Activated T-cell treated with anti-CD3 and anti-CD28 coated beads, Interleukin-2, amount 50 U/mL, for 72 hours (primary cell): Measurements from ENCODE around the gene KIF20B. TPM values are rescaled to one million over a fixed set of nuclear protein-coding genes. Genes with fewer than 3 reads are reported as not detected.
A peak's percentile ranks its signal among the peaks of the same experiment; 100 is the strongest.

Experiments used
- ATAC-seq, 2 donors: fragments of 150-1000 bp; cut with Tn5 transposase; replicated peaks in 1 of 2; 2 replicates each; pipeline ENCODE4 v1.10.0; 2021; ENCODE audit warnings: moderate library complexity in 2 of 2, mild to moderate bottlenecking in 1 of 2
- DNase-seq, 2 donors: peaks; one replicate each; pipeline ENCODE4 v3.0.0; 2021 to 2022; ENCODE audit warnings: mixed read lengths in 1 of 2
- H3K27ac Mint-ChIP-seq: one replicate; pipeline ENCODE4 v1.8.0; 2022; ENCODE audit warnings: mild to moderate bottlenecking, moderate library complexity, mixed read lengths
- H3K27me3 Mint-ChIP-seq: one replicate; pipeline ENCODE4 v1.8.0; 2022; ENCODE audit warnings: low read depth, mixed read lengths
- H3K36me3 Mint-ChIP-seq, 2 donors: one replicate each; pipeline ENCODE4 v1.8.0; 2022; ENCODE audit warnings: mixed read lengths in 2 of 2, mild to moderate bottlenecking in 1 of 2; ENCODE audit not compliant: insufficient read depth in 2 of 2
- H3K4me1 Mint-ChIP-seq: one replicate; pipeline ENCODE4 v1.8.0; 2022; ENCODE audit warnings: low read depth, mixed read lengths
- H3K4me3 Mint-ChIP-seq, 2 donors: one replicate each; pipeline ENCODE4 v1.8.0; 2022; ENCODE audit warnings: mild to moderate bottlenecking in 2 of 2, mixed read lengths in 2 of 2, moderate library complexity in 2 of 2
- H3K9me3 Mint-ChIP-seq, 2 donors: one replicate each; pipeline ENCODE4 v1.8.0; 2022; ENCODE audit warnings: mixed read lengths in 2 of 2
- total RNA-seq, 2 donors: library from RNA; stranded (reverse); gene quantifications; one replicate each; pipeline ENCODE4 v1.2.3, GENCODE V29; 2022

The KIF20B gene
- total RNA-seq, 2 donors from 2014 or later: 54.0 to 58.4 TPM

DNA sequence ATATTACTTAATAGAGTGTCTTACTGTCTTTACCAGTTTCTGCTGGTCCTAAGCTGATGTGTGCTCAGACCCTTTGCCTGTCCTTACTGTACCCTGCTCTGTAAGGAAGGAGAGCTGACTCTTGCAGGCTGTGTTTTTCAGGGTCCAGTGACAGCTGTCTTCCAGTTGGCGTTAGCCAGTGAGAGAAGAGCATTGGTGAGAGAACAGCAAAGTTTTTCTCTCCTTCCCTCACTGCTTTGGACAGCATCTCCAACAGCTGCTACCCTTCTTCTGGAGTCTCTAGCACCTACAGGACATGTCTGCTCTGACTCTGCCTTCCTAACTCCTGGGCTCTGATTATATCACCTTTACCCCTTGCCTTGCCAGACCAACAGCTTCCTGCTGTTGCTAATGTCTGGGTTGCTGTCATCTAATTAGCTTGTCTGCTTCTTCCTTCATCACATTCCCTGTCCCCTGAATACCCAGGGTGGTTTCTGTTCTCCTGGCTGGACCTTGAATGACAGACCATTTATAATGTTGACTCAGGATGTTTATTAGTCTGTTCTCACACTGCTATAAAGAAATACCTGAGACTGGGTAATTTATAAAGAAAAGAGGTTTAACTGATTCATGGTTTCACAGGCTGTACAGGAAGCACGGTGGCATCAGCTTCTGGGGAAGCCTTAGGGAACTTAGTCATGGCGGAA is 32.9 kb upstream of the KIF20B start:
- Mint-ChIP-seq H3K36me3 (no peaks in the 10 kb centered on the region), H3K9me3 (no peaks in the 10 kb centered on the region), H3K4me1 (peaks cover 5% of the 10 kb centered on the region), H3K27me3 (peaks cover 6% of the 10 kb centered on the region), H3K4me3 (no peak overlapping the region), H3K27ac (no peak overlapping the region)
- no peak for DNase-seq
- ATAC-seq: no peak

DNA sequence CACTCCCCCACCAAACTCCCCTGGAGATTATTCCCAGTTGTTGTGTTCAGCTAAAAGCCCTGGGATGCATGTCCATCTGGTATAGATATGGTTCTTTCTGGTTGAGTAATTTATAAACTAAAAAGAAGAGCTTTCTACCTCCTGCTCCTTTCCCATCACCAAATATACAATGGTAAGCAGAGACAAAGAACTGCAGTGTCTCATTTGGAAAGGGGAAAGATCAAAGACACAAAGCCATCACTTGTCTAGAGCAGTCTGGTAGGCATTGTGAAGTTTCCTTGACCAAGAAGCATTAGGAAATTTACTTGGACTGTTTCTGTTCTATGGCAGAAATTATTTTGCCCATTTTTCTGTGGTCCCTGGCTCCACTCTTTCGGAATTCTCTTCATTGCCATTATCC is 31.4 kb upstream of the KIF20B start:
- H3K36me3 Mint-ChIP-seq: no peaks in the 10 kb centered on the region
- no peaks in the 10 kb centered on the region for H3K9me3 Mint-ChIP-seq
- no peak overlapping the region for H3K4me3 Mint-ChIP-seq
- DNase-seq (no peak), ATAC-seq (no peak)
- H3K27me3 Mint-ChIP-seq: peaks cover 6% of the 10 kb centered on the region
- H3K27ac Mint-ChIP-seq: no peak overlapping the region
- peaks cover 5% of the 10 kb centered on the region for H3K4me1 Mint-ChIP-seq

DNA sequence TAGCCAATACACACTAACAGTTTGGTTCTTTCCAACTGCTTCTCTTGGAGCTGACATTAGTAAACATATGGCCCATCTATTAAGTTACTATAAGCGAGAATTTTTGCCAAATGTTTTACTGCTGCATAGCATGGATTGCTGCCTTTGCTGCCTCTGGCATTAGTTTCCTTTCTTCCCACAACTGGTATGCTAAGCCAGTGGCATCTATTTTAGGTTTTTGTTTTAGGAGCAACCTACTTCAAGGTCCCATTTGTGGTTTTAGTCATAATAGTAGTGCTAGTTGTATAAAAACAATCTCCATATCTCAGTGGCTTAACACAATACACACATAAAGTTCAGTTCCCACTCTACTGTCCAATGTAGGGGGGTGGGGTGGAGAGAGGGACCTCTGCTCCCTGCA is 30.5 kb upstream of the KIF20B start:
- peaks cover 6% of the 10 kb centered on the region for H3K27me3 Mint-ChIP-seq
- DNase-seq: no peak
- H3K4me1 Mint-ChIP-seq: peaks cover 5% of the 10 kb centered on the region

DNA sequence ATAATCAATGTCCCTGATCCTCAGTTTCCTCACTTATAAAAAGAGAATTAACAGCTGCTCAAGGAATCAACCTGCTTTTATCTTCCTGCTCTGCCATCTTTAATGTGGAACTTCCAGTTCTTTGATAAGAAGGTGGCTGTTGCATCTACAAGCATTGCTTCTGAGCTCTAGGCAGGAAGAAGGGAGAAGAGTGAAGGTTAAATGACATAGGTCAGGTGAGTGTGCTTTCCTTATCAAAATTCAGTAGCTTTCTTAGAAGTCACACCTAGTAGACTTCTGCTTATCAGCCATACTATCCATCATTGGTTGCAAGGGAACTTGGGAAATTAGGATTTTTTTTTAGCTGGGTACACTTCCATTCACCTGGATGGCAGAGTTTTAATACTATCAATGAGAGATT is 24.0 kb upstream of the KIF20B start:
- Mint-ChIP-seq H3K27ac (no peak overlapping the region), H3K4me3 (no peak overlapping the region), H3K36me3 (no peaks in the 10 kb centered on the region), H3K27me3 (no peaks in the 10 kb centered on the region), H3K9me3 (no peaks in the 10 kb centered on the region), H3K4me1 (no peaks in the 10 kb centered on the region)
- no peak for DNase-seq
- no peak for ATAC-seq

More for the DNA sequence above, 30.5 kb upstream of the KIF20B start:
- no peak for ATAC-seq
- Mint-ChIP-seq H3K36me3 (no peaks in the 10 kb centered on the region), H3K9me3 (no peaks in the 10 kb centered on the region), H3K27ac (no peak overlapping the region), H3K4me3 (no peak overlapping the region)

DNA sequence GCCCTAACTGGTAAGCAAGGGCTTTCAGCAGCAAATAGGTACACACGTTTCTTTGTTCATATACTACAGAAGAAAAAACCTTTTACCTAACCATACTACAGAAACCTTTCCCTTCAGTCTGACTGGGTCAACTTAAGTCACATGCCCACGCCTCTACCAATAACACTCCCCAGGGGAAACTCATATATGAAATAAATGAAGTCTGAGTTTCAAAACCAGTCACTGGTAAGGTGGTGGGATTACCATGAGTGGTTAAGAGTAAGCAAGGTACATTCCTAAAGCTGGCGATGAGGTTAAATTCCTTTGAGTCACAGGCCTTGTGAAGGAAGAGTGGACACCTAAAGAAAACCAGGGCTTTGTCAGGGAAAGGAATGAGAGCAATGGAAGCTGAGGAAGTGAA is 21.4 kb upstream of the KIF20B start:
- H3K27me3 Mint-ChIP-seq: no peaks in the 10 kb centered on the region
- H3K4me1 Mint-ChIP-seq: no peaks in the 10 kb centered on the region
- no peaks in the 10 kb centered on the region for H3K36me3 Mint-ChIP-seq
- ATAC-seq: peak; percentile 68 to 85
- no peak overlapping the region for H3K27ac Mint-ChIP-seq
- H3K4me3 Mint-ChIP-seq: no peak overlapping the region
- no peak for DNase-seq
- H3K9me3 Mint-ChIP-seq: no peaks in the 10 kb centered on the region

DNA sequence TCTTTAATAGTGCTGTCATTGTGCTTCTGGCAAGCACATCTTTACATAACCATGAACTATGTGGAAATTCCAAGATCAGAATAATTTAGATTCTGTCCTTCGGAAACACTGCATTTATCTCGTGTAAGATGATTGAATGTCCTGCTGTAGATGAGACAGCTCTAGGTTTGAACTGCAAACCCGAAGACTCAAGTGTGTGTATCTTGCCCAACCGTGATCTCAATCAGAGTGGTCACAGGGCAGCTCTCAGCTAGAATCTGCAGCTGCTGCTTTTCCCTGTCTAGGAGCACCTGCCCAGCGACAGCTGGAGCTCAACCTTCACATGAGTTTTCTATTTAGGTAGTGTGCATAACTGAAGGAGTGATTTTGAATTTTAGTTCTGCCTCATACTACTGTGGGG is 17.5 kb upstream of the KIF20B start:
- H3K27me3 Mint-ChIP-seq: peaks cover 7% of the 10 kb centered on the region
- no peaks in the 10 kb centered on the region for H3K9me3 Mint-ChIP-seq
- ATAC-seq (no peak), DNase-seq (no peak)
- H3K27ac Mint-ChIP-seq: no peak overlapping the region
- H3K36me3 Mint-ChIP-seq: no peaks in the 10 kb centered on the region
- H3K4me3 Mint-ChIP-seq: no peak overlapping the region
- no peaks in the 10 kb centered on the region for H3K4me1 Mint-ChIP-seq

DNA sequence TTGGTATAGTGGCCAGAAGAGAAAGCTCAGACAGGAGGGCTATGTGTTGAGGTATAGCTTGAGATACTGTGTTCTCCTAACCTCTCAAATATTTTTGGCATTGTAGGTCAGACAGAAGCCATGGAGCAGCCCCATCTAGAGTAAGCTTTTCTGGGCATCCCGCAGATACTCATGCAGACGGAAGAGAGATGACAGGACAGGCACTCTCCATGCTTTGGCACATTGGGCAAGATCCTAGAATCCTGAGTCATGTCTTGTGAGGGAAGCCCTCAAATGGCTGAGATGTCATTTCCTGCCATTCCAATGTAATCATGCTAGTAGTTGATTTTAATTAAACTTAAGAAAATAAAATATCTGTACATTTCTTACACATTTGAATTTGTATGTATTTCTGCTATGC is 16.8 kb upstream of the KIF20B start:
- Mint-ChIP-seq H3K9me3 (no peaks in the 10 kb centered on the region), H3K27me3 (peaks cover 7% of the 10 kb centered on the region), H3K27ac (no peak overlapping the region), H3K36me3 (no peaks in the 10 kb centered on the region), H3K4me1 (no peaks in the 10 kb centered on the region), H3K4me3 (no peak overlapping the region)
- DNase-seq (no peak), ATAC-seq (no peak)

DNA sequence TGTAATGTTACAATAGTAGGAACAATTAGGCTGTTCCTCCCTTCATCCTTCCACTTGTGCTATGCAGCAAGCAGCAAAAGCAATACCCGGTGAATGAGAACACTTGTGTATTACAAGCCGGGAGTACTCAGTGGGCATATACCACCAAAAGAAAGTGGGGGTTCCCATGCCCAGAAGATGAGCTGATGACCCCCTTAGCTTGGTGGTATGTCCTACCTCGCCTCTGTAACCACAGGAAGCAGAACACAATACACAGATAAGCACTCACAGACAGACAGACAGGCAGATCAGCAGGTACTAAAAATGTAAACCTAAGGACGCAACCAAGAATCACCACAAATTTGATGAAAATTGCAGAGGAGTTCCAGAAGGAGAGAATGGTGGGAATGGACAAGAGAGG is 15.5 kb upstream of the KIF20B start:
- Mint-ChIP-seq H3K27ac (no peak overlapping the region), H3K36me3 (no peaks in the 10 kb centered on the region)

DNA sequence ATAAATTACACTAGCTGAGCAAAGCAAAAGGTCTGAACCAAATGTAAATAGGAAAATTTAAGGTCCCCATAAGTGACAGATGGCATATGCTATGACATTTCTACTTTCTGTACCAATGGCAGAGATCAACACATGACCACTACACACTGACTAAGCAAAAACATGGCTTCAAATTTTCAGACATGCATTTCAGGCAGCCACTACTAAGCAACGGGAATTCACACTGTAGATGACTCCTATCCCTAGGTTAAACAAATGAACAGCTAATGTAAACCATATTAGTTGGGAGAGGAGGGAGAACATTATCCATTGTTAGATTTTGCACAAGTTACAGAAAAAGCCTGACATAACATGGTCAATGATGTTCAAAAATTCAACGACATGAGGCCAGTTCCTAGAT is 11.4 kb upstream of the KIF20B start:
- no peaks in the 10 kb centered on the region for H3K9me3 Mint-ChIP-seq
- H3K27me3 Mint-ChIP-seq: peaks cover 7% of the 10 kb centered on the region
- no peak for DNase-seq
- H3K36me3 Mint-ChIP-seq: no peaks in the 10 kb centered on the region
- H3K4me3 Mint-ChIP-seq: no peak overlapping the region
- no peaks in the 10 kb centered on the region for H3K4me1 Mint-ChIP-seq
- ATAC-seq: no peak
- no peak overlapping the region for H3K27ac Mint-ChIP-seq

More for the DNA sequence above, 15.5 kb upstream of the KIF20B start:
- H3K27me3 Mint-ChIP-seq: peaks cover 7% of the 10 kb centered on the region
- H3K4me1 Mint-ChIP-seq: no peaks in the 10 kb centered on the region
- ATAC-seq (no peak), DNase-seq (no peak)
- no peaks in the 10 kb centered on the region for H3K9me3 Mint-ChIP-seq
- no peak overlapping the region for H3K4me3 Mint-ChIP-seq

DNA sequence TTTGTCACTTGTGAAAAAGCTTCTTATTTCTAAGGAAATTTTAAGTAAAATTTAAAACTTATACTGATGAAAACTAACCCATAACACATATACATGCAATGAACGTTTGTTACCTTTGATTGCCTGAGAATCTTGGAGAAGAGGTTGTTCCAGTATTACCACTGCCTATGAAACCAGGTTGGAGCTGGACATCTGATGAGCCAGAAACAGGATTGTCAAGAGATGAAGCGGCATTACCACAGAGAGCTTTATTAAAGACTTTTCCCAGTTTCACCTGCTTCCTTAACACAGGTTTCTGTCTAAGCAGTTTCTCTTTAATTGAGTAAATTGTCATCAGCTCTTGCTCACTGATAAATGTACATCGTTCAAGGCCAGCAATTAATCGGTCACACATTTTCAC is 9.0 kb upstream of the KIF20B start:
- no peaks in the 10 kb centered on the region for H3K36me3 Mint-ChIP-seq
- no peak for DNase-seq
- no peaks in the 10 kb centered on the region for H3K9me3 Mint-ChIP-seq
- no peak for ATAC-seq
- H3K4me3 Mint-ChIP-seq: no peak overlapping the region
- H3K27ac Mint-ChIP-seq: no peak overlapping the region
- H3K27me3 Mint-ChIP-seq: no peaks in the 10 kb centered on the region
- H3K4me1 Mint-ChIP-seq: no peaks in the 10 kb centered on the region

DNA sequence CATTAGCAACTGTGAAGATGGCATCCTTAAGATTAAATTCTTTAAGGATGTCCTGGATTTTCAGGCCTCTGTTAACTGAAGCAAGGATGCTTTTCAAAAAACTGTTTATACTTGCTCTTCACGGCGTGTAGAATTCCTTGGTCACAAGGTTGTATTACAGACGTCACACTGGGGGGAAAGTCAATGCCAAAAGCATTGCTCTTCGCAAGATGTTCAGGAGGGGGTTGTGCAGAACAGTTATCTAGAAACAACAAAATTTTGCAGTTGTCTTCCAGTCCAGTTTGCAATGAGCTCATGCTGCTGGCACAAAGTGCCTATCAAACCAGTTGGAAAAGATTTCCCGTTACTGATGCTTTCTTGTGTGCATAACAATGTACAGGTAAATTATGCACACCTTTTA is 8.2 kb upstream of the KIF20B start:
- H3K4me3 Mint-ChIP-seq: no peak overlapping the region
- DNase-seq (no peak), ATAC-seq (no peak)
- H3K9me3 Mint-ChIP-seq: no peaks in the 10 kb centered on the region
- H3K27me3 Mint-ChIP-seq: no peaks in the 10 kb centered on the region
- no peak overlapping the region for H3K27ac Mint-ChIP-seq
- no peaks in the 10 kb centered on the region for H3K4me1 Mint-ChIP-seq
- no peaks in the 10 kb centered on the region for H3K36me3 Mint-ChIP-seq

DNA sequence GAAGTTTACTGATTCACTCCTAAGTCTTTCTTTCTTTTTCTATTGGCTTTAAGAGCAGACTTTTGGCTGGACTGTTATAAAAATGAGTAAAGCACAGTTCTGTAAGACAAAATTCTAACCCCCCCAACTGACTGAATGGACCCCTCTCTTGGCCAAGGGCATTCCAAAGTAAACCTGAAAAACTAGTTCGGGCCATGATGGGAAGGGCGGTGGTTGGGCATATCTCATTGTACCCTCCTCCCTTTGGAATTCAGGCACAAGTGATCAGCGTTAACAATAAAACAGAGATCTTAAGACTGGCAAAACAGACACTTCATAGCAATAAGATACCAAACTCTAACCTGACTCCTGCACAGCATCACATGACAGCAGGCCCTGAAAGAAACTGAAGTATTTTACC is 6.1 kb upstream of the KIF20B start:
- Mint-ChIP-seq H3K36me3 (no peaks in the 10 kb centered on the region), H3K27ac (no peak overlapping the region), H3K4me1 (peaks cover 7% of the 10 kb centered on the region), H3K9me3 (no peaks in the 10 kb centered on the region), H3K27me3 (no peaks in the 10 kb centered on the region), H3K4me3 (no peak overlapping the region)
- DNase-seq: no peak
- ATAC-seq: no peak

DNA sequence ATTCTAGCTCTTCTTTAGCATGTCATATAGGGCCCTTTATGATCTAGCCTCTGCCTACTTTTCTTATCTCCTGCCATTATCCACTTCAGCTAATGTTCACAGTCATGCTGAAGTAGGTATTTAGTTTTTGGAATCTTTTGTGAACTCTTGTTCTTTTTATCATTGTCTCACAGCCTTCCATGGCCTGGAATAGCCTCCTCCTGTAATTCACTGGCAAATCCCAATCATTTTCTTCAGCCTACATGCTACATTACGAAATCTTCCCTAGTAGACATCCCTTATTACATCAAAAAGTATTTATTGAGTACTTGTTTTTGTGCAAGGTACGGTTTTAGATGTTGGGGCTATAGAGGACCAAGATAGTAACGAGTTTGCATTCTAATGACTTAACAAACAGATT is 3.4 kb upstream of the KIF20B start:
- Mint-ChIP-seq H3K4me3 (no peak overlapping the region), H3K4me1 (peaks cover 22% of the 10 kb centered on the region), H3K9me3 (no peaks in the 10 kb centered on the region), H3K27ac (no peak overlapping the region), H3K36me3 (peaks cover 0 to 9% of the 10 kb centered on the region in 2 donors), H3K27me3 (no peaks in the 10 kb centered on the region)
- DNase-seq: no peak
- no peak for ATAC-seq

DNA sequence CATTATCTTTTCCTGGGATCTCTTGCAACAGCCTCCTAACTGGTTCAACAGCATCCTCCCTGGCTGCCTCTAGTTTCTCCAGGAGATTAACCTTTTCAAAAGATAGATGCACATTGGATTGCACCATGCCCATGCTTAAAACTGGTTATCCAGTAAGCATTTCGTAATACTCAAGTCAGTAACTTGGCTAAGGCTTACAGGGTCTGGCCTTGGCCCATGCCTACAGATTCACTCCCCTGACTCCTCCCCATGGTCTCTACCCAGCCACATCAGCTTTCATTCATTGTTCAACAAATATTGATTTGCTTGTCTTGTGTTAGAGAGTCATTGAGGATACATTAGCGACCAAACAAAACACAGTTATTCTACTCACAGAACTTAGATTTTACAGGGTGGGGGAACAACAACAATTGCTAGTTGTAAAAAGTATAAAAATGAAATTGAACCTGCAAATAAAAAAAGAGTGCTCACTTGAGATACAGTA is 1.8 kb upstream of the KIF20B start:
- ATAC-seq: no peak
- DNase-seq: no peak
- Mint-ChIP-seq H3K36me3 (peaks cover 0 to 10% of the 10 kb centered on the region in 2 donors), H3K4me1 (peaks cover 35% of the 10 kb centered on the region), H3K27ac (no peak overlapping the region), H3K9me3 (no peaks in the 10 kb centered on the region), H3K27me3 (no peaks in the 10 kb centered on the region), H3K4me3 (peak overlapping the region; percentile 46 to 47)
